Stimulated activated CD4-positive, alpha-beta T cell treated with anti-CD3 and anti-CD28 coated beads, Interleukin-4, amount 100 ng/mL, for 1 hour (primary cell): Measurements from ENCODE around the gene LRCH1.

Experiments
- DNase-seq: peaks from one replicate; pipeline ENCODE4 v3.0.0-alpha.2; 2020

LRCH1 gene

DNA sequence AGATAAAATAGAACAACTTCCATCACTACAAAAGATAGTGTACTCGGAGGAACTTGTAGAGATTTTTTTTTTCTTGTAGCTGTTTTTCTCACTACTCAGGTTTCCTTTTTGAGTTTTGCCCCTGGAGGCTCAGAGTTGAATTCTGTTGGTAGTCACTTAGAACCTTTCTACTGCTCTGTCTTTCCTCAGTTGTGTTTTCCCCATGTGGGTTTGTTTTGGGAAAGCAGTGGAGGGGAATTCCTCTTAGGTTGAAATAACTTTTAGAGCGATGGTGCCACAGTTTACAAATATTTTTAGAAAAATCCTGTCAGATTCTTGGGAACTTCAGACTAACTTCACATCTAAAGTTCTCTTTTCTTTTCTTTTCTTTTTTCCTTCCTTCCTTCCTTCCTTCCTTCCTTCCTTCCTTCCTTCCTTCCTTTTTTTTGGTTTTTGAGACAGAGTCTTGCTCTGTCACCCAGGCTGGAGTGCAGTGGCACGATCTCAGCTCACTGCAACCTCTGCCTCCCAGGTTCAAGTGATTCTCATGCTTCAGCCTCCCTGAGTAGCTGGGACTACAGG is 65.8 kb downstream of the LRCH1 start:
- no peak for DNase-seq

- DNase-seq = no peak
These were observed 67.1 kb downstream of the LRCH1 start for GRCh38 chr13:46620029-46620428.

- no peak for DNase-seq
These were observed 67.5 kb downstream of the LRCH1 start for GRCh38 chr13:46620471-46620870.

DNA sequence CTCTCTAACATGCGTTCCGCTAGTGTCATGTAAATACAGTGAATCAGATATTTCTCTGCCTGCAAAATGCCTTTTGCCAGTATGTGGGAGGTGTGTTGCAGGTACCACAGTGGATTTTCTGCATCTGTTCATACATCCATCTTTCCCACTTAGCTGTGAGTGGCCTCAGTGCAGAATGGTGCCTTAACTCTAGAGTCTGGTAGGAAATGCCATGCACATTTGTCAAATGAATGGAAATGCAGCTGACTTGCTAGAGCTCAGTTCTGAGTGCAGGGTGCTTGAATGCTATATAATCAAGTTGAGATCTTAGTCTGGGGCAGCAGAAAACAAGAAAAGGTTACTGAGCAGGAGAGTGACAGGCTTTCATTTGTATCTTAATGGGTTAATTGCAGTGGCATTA is 68.2 kb downstream of the LRCH1 start:
- no peak for DNase-seq

DNA sequence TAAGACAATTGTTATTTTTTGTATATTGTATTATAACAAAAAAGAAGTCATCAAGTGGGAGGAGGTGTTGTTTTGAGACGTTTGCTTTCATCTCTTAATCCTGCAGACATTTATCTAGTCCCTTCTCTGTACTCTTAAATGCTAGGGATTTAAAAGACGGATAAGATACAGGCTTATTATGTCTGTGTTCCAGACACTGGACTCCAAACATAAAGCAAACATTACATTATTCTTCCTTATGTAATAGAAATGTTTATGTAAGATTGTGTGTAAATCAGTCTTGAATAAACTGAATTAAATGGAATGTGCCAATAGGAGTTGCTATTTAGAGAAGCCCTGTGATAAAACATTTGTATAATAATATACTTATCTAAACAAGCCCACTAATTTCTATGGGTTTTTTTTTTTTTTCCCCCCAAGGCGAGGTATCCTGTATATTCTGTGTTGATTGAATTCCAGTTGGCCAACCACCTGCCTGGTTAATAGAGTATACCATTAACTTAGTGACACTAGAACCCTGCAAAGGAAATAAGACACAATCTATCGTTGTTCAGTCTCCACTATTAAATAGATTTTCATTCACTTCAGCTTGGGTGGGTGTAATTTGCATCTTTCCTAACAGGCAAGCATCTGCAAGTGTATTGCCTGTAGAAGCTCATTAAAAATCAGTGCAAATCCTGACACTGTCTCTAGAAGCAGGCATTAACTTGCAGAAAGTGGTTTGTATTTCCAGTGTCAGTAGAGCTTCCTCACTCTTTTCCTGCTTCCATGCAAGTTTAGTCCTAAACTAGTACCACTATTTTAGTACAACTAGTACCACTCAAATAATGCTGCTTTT is 69.0 kb downstream of the LRCH1 start:
- no peak for DNase-seq

GRCh38 chr13:46622630-46623256 is 69.8 kb downstream of the LRCH1 start:
- DNase-seq = no peak

GRCh38 chr13:46624353-46624752 is 71.4 kb downstream of the LRCH1 start:
- DNase-seq = no peak

DNA sequence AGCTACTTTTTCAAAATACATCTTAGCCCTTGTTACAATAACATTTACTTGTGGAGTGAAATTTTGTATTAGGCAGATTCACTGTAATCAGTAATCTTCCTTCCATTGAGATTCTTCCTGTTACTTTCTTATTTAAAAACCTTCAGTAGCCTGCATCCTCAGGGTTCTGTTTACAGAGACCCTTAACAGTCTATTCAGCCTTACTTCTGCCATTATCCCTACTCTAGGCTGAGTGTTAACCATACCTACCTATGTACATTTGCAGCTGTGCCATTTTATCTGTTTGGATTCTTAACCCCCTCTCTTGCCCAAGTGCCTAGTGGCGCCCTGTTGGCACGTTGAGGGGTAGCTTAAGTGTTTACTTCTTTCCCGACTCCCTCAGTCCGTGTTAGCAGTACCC is 71.9 kb downstream of the LRCH1 start:
- no peak for DNase-seq

DNA sequence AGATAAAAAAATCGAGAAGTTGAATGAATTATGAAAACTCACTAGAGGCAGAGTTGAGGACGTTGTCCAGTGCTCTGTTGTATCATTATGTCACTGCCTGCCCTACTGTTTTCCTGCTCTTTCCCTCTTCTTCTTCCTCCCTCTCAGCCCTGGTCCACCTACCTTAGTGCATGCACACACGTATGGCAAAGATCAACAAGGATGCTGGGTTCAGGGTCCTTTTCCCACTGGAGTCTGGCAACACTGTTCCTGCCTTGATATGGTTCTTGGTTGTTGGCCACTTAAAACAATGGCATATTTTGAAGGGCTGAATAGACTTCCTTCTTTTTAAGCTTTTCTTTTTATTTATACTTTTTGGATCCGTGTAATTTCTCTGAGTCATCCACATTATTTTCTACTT is 74.5 kb downstream of the LRCH1 start:
- no peak for DNase-seq

DNA sequence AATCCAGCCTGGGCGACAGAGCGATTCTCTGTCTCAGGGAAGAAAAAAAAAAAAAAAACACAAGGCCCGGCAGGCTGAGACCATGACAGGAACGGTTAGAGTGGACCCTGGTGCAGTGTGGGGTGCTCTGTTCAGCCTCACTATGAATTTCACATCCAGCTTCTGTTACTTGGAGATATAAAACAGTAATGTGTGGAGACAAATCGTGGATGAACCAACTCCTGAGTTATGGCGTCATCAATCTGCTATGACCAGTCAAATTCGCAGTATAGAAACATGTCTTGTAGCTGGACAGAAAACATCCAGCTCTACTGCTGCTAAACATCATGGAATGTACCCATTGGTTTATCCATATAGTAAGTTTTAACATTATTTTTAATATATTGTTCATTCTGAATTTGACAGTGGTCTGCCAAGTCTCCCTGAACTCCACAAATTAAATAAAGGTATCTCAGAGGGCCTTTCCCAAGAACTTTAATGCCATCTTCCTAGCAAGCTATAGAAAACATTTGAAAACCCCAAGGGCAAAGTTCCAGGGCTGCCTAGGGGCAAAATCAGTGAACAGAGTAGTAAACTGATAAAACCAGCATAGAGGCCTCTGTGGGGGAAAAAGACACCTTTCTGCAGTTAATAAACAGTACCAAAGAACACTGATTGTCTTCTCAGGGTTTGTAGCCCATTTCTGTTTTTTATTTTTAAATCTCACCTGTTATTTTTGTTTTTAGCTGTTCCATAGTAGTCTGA is 75.8 kb downstream of the LRCH1 start:
- no peak for DNase-seq

- no peak for DNase-seq
These were observed 76.9 kb downstream of the LRCH1 start for GRCh38 chr13:46629811-46630413.

DNA sequence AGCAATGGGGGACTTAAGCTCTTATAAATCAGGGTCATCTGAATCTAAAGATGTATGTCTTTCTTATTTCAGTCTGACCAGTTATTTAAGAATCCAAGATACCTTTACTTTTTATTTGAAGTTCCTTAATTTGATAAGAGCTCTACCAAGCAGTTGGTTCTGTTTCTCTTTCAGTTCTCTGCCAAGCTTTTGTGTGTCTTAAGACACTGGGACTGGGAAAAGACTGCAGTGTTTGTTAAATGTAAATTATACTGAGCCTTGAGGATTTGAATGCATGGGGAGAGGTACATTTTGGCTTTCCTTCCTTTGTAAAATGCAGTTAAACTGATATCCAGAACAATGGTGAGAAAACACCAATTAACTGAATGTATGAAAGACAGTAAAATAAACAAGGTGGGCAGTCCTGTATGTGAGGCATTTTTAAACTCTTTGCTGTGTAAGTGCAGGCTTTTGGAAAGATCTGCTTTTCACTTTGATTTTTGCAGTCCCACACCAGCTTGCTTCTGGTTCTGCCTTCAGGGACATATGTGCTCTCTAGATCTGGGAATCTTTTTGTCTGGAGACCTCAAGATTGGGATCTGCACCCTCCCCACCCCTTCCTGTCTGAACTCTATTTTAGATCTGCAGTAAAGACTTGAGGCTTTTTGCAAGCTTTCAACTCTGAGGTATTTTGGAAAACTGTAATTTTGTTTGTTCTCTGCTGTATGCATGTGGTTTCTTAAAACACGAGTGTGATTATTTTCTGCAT is 77.6 kb downstream of the LRCH1 start:
- DNase-seq = no peak

- no peak for DNase-seq
These were observed 78.2 kb downstream of the LRCH1 start for GRCh38 chr13:46631179-46631542.

GRCh38 chr13:46632176-46632575 is 79.2 kb downstream of the LRCH1 start:
- no peak for DNase-seq

- no peak for DNase-seq
These were observed 80.4 kb downstream of the LRCH1 start for GRCh38 chr13:46633416-46633815.

DNA sequence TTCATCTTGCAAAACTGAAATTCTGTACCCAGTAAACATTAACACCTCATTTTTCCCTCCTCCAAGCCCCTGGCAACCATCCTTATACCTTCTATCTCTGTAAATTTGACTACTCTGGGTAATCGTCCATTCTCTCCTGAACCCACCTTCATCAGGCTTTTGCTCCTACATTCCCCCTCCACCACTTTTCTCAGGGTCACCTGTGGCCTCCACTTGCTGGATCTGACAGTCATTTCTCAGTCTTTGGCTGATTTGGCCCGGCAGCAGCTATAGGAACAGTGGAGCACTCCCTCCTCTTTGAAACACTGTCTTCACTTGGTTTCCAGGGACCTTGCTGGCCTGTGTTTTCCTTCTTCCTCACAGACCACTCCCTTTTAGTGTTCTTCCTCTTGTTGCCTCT is 83.5 kb downstream of the LRCH1 start:
- DNase-seq = no peak

DNA sequence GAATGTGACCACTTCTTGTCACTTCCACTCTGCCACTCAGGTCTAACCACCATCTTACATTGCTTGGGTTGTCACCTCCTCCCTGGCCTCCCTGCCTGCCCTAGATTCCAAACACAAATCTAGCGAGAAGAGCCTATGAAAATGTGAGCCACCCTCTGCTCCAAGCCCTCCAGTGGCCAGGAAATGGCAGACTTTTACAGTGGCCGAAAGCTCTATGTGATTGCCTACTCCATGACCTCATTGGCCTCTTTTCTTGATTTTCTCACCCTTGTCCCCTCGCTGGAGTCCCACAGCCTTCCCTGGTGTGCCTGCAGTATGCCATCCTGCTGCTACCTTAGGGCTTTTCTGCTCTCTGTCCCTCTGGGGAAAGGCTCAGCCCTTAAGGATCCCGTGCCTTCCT is 84.2 kb downstream of the LRCH1 start:
- DNase-seq = no peak

GRCh38 chr13:46638262-46638661 is 85.3 kb downstream of the LRCH1 start:
- DNase-seq = no peak

DNA sequence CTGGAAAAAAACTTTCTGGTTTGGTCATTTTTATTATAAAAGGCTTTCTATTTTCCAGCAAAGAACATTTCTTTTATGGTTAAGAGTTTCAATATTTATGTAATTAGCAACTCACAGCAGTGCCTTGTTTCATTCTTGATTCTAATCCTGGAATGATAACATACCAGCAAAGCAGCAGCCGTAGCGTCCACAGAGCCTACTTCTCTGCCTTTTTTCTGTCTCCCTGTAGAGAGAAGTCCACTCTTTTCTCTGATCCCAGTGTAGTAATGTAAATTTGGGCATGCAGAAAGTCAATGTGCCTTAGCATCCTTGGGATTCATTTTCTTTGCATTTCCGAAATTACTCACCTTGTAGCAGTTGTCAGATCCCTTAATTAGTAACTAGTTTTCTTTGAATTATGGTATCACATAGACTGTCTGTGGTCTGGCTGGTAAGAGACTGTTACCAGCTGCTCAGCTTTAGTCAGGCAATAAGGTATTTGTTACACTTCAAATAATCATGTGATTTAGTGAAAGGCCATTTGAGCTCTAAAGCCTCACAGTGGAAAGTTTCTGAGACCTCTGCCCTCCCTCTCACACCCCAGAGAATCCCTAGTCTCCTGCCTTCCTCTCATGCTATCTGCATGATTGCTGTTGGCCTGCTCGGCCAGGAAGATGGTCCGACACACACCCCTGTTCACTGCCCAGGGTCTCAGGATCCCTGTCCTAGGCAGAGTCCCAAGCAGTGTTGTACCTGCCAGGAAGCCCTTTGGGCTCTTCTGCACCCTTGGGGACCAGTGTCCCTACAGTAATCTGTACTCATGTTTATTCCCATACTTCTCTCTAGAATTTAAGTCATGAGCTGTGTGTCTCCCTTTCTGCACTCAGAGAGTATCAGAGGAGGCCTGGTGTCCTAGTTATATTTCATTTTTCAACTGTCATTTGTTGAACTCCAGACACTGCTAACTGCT is 86.3 kb downstream of the LRCH1 start:
- no peak for DNase-seq

DNA sequence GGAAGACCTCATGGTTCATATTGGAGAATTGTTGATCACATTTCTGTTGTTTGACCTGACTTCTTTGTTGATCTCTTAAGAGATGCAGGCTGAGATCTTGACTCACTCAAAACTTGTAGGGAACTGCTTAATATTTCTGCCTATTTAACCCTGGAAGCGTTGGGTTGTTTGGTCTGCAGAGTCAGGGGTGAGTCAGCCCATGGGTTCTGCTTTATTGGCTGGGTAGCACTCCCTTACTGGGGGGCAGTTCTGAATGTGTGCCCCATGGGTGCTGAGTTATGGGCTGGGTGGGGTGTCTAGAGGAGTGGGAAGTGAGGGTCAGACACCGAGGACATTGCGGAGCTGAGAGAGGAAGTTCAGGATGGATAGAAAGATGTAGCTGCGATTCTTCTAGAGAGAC is 87.9 kb downstream of the LRCH1 start:
- no peak for DNase-seq
